ENCODE data around the gene PCNX1. TPM values are rescaled to one million over a fixed set of nuclear protein-coding genes. Genes with fewer than 3 reads are reported as not detected.

The PCNX1 gene
- total RNA-seq, 1 donor from 2014 or later: 46.5 TPM

DNA sequence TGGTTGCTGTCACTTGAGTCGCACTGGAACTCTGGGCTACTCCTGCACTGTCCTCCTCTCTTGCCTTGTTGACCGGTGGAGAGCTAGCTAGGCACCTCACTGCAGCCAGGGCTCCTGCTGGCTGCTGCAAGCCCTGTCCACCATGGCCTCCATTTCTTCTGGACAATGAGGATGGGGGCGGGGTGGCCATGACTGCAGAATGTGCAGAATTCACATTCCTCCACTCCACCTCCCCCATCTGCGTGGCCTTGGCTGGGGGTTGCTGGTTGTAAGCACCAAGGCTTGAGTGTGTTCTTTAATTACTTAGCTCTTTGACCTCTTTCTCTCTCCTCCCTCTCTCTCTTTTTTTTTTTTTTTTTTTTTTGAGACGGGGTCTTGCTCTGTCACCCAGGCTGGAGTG lies 248.5 kb downstream of the PCNX1 start:
- intact Hi-C loops (cut with DNase I): no loop called here

DNA sequence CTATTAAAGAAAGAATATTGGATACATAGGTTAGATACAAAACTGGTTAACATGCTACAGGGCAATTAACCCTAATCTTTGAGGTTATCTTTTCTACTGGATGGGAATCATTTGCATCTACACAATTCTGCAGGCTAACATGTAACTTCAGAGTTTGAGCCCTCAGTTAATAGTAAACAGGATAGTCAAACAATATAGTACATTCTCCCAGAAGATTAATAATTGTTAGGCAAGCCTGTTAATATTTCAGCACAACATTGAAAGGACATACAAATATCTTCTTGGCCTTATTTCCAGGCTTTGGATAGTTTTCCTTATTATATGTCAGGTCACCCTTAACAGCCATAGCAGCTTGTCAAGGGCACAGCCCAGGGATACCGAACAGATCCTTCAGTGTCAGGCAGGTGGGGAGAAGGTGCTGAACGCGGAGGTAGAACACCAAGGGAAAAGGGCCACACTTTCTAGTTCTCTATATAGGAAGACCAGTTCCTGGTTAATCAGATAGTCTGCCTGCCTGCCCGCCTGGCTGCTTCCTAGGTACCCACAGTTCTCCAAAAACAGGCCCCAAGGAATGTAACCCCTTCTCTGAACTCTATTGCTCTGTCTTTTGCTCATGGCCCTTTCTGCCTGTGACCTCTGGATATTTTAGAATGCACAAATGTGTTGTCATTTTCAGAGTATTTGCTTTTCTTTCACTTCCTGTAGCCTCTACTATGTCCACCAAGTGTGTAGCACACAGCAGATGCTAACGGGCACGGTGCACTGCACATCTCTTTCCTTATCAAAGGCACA lies 256.0 kb downstream of the PCNX1 start:
- H3K27ac ChIP-seq: no peak overlapping the region

More for the DNA sequence above, 248.5 kb downstream of the PCNX1 start:
- no peak overlapping the region for H3K27ac ChIP-seq
- no peaks in the 10 kb centered on the region for H3K36me3 ChIP-seq
- TF ChIP-seq, protein P1, sequence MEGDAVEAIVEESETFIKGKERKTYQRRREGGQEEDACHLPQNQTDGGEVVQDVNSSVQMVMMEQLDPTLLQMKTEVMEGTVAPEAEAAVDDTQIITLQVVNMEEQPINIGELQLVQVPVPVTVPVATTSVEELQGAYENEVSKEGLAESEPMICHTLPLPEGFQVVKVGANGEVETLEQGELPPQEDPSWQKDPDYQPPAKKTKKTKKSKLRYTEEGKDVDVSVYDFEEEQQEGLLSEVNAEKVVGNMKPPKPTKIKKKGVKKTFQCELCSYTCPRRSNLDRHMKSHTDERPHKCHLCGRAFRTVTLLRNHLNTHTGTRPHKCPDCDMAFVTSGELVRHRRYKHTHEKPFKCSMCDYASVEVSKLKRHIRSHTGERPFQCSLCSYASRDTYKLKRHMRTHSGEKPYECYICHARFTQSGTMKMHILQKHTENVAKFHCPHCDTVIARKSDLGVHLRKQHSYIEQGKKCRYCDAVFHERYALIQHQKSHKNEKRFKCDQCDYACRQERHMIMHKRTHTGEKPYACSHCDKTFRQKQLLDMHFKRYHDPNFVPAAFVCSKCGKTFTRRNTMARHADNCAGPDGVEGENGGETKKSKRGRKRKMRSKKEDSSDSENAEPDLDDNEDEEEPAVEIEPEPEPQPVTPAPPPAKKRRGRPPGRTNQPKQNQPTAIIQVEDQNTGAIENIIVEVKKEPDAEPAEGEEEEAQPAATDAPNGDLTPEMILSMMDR (IDR thresholded peaks at IDR 0.05): no peak
- ATAC-seq: no peak
- peaks cover 4% of the 10 kb centered on the region for H3K9me3 ChIP-seq
- DNase-seq: no peak
- no peak overlapping the region for H3K4me3 ChIP-seq
- H3K27me3 ChIP-seq: no peaks in the 10 kb centered on the region
- H3K4me1 ChIP-seq: no peaks in the 10 kb centered on the region

DNA sequence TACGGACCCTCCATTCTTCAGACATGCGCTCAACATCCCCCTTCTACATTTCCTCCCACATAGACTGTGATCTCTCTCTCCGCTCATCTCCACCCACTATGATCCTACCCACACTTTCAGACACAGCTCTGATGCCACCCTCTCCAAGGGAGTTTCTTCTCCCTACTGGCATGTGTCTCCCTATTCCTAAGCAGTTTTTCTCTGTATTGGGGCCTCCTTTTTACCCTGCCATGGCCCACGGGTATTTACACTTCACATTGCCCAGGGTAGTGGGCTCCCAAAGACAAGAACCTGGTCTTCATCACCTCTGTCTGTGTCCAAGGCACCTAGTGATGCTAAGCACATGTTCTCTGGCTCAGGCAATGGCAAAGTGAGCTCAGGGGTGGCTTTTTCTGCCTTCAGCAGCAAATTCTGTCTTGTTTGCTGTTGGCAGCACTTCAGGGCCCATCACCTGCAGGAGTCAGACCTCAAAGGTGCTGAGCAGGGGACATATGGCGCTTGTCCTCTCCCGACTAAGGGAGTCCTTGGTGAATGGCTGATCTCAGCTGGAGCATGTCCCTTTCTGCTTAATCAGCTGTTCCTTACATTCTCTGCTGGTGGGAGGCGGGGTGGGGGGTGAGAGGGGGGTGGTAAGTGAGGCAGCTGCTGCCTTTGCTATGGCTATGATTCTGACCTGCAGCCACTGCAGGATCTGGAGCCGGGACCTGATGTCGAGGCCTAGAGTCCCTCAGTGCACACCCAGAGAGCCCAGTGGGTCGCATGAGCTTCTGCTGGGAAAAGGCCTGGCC lies 256.8 kb downstream of the PCNX1 start:
- Histone ChIP-seq H3K9me3 (no peaks in the 10 kb centered on the region), H3K4me1 (peaks cover 8% of the 10 kb centered on the region), H3K27me3 (no peaks in the 10 kb centered on the region), H3K27ac (no peak overlapping the region), H3K4me3 (no peak overlapping the region), H3K36me3 (no peaks in the 10 kb centered on the region)
- intact Hi-C loops (cut with DNase I): no loop called here
- TF ChIP-seq, protein P1 (IDR thresholded peaks at IDR 0.05): no peak
- ATAC-seq: no peak
- no peak for DNase-seq

More for the DNA sequence above, 256.0 kb downstream of the PCNX1 start:
- Histone ChIP-seq H3K36me3 (no peaks in the 10 kb centered on the region), H3K4me1 (peaks cover 8% of the 10 kb centered on the region), H3K4me3 (no peak overlapping the region), H3K27me3 (no peaks in the 10 kb centered on the region), H3K9me3 (no peaks in the 10 kb centered on the region)
- intact Hi-C loops (cut with DNase I): no loop called here
- ATAC-seq: no peak
- TF ChIP-seq, protein P1 (IDR thresholded peaks at IDR 0.05): no peak
- DNase-seq: no peak

Other genes starting within 250 kb of the PCNX1 start
- gene MAP3K9, start 97.9 kb upstream of the PCNX1 start, total RNA-seq: 12.0 TPM